Right lung (tissue), 5 donors: Measurements from ENCODE around the gene RAB11FIP3. TPM values are rescaled to one million over a fixed set of nuclear protein-coding genes. Genes with fewer than 3 reads are reported as not detected.
"Not testable (repeated sequence)": the region's sequence is repeated elsewhere in the genome, so short reads cannot be mapped to it uniquely, and the experiment has no call there.

Experiments used
- DNase-seq, 2 donors: peaks; one replicate each; pipeline ENCODE4 v3.0.0-alpha.2; 2013
- polyA plus RNA-seq, 5 donors: library from polyadenylated mRNA; unstranded; fragments of 120-200 nt; gene quantifications; one replicate each; pipeline versions ENCODE4 v1.2.1 to v1.2.3, GENCODE V29; 2013; ENCODE audit warnings: inconsistent platforms in 1 of 5, low replicate concordance in 1 of 5; ENCODE audit not compliant: insufficient read length in 5 of 5, insufficient read depth in 1 of 5

RAB11FIP3 gene
- polyA plus RNA-seq, 5 donors = 42.7 to 56.7 (median 51.9) TPM

DNA sequence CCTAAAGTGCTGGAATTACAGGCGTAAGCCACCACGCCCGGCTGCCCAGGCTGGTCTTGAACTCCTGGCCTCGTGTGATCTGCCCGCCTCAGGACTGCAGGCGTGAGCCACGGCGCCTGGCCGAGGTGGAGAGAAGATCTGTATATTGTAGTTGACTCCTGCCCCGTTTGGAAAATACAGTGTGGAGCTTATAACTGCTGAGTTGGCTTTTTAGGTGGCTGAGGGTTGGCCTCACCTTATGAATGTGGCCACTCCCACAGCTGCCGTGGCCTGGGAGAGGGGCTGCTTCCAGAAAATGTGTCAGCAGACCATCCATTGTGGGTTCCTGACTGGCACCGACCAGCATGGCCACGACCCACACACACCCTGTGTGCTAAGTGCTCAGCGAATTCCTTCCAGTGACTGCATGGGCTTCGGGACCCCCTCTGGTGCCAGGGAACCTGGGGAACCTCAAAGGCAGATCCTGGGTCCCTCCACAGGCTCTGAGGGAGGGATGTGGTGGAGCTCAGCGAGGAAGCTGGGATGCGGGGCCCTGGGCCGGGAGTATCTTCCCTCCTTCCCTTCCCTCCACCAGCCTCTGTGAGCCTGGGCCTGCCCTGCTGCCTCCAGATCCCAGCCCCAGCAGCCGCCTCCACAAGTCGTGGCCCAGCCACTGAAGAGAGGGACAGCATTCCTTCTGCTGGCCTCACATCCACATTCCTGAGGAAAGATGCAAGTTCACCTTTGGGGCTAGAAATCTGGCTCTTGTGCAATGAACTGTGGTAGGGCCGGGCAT lies 10.9 kb upstream of the RAB11FIP3 start:
- DNase-seq = no peak

DNA sequence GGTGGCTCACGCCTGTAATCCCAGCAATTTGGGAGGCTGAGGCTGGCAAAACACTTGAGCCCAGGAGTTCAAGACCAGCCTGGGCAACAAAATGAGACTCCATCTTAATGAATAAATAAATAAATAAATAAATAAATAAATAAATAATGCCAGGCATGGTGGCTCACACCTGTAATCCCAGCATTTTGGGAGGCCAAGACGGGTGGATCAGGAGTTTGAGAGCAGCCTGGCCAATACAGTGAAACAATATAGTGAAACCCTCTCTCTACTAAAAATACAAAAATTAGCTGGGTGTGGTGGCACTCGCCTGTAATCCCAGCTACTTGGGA lies 10.3 kb upstream of the RAB11FIP3 start:
- DNase-seq = not testable (repeated sequence)

DNA sequence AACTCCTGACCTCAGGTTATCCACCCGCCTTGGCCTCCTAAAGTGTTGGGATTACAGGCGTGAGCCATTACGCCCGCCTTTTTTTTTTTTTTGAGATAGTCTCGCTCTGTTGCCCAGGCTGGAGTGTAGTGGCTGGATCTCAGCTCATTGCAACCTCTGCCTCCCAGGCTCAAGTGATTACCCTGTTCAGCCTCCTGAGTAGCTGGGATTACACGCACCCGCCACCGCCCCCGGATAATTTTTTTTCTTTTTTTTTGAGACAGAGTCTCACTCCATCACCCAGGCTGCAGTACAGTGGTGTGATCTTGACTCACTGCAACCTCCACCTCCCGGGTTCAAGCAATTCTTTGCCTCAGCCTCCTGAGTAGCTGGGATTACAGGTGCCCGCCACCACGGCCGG lies 3.3 kb upstream of the RAB11FIP3 start:
- not testable (repeated sequence) for DNase-seq

DNA sequence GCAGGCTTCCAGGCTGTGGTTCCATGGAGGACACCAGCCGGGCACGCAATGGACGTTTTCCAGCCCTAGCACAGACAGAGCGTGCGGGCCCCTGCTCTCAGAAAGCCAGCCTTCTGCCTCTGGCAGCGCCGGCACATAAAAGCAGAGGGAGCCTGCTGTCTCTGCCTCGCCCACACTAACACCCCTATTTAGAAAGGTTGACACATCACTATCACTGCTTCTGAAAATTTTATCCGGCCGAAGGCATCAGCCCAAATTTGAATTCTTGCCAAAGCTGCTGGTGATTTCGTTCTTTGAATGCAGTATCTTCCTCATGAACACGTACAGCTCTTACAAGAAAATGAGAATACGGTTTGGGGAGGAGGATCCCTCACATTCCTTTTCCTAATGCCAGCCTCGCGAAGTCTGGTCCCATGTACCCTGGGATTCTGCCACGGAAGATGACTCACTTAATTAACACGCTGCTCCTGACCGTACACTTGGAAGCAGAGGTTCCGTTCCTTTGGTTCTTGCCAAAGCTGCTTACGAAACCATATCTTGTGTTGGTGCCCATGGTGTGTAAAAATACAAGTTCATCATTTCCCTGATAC lies 1.3 kb upstream of the RAB11FIP3 start:
- no peak for DNase-seq

DNA sequence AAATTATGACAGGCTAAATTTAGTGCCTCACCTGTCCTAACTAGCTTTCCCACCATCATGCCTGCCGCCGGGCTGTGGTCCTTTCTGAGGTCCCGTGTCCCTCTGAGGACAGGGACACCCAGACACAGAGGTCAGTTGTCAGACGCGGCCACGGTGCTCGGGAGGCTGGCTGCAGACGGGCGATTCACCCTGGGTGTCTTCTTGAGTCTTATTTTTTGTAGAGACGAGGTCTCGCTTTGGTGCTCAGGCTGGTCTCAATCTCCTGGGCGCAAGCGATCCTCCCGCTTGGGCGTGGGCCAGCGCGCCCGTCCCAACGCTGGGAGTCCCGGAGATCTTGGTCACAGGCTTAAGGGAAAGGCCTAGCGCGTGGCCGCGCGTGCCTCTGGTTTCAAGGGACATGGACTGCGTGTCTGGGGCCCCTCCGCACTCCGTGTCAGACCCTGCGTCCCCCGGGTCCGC lies 797 bp upstream of the RAB11FIP3 start:
- no peak for DNase-seq

DNA sequence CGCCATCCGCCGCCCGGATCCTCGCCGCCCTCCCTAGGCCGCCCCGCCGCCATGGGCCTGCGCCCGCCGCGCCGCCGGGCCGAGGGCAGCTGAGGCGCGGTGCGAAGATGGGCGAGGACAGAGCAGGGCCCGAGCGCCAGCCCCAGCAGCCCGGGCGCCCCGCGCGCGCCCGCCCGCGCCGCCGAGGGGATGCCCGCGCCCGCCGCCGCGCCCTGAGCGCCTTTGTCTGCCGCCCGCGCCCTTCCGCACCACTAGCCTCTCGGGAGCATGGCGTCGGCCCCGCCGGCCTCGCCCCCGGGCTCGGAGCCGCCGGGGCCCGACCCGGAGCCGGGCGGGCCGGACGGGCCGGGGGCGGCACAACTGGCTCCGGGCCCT lies 278 bp downstream of the RAB11FIP3 start:
- no peak for DNase-seq

DNA sequence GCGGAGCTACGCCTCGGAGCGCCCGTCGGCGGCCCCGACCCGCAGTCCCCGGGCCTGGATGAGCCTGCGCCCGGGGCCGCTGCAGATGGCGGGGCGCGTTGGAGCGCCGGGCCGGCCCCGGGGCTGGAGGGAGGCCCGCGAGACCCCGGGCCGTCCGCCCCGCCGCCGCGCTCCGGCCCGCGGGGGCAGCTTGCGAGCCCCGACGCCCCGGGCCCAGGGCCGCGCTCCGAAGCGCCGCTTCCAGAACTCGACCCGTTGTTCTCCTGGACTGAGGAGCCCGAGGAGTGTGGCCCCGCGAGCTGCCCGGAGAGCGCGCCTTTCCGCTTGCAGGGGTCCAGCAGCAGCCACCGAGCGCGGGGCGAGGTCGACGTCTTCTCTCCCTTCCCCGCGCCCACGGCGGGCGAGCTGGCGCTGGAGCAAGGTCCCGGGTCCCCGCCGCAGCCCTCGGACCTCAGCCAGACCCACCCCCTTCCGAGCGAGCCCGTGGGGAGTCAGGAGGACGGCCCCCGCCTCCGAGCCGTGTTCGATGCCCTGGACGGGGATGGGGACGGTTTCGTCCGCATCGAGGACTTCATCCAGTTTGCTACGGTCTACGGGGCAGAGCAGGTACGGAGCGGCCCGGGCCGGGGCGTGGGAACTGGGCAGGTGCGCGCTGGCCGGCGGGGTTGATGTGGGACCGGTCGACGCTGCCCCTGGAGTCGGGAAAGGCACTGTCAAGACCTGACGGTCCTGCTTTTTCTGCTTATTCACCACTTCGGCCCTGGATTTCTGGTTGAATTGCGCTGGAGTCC lies 861 bp downstream of the RAB11FIP3 start:
- peak in 1 of 2 donors; percentile 6 for DNase-seq

DNA sequence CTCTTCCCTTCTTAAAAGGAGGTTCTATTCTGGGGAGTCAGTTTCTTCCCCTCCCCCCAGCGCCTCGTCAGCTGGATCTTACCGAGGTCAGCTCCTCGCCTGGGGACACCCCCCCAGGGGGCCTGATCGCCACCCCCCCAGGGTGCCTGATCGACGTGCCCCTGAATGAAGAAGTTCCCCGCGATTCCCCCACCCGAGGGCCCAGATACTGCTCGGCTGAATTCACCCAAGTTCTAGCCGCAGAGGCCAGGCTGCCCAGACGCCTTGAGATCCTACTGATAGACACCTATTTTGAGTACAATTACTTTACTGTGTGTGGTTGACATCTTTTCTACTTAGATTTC lies 1.4 kb downstream of the RAB11FIP3 start:
- no peak for DNase-seq

DNA sequence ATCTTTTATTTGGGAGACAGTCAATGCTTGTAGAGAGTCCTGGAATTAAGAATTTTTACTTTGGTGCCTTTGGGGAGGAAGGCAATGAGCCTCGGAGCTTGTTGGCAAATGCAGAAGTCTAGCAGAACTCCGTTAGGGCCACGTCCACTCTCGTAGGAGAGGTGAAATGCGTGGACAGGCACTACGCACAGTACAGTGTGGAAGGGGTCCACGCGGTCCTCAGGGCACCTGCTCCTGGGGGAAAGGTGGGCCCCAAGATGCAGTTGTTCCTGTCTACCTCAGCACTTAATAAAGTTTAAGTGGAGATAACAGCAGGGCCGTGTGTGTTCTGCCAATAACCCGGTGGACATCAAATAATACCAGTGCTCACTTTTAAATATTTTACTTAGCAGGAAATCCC lies 1.8 kb downstream of the RAB11FIP3 start:
- DNase-seq = no peak

DNA sequence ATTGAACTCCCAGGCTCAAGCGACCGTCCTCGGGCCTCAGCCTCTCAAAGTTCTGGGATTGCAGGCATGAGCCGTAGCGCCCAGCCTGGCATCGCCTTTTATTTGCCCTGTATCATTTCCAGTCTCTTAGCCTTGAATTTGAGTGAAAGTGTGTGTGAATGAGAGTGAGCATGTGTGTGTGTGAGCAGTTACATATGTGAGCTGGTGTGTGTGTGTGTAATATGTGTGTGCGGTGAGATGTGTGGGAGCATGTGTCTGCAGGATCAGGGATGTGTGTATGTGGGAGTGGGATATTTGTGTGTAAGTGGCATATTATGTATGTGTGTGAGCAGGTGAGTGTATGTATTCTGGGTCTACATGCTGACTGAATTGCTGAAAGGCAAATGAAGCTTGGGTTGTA lies 5.5 kb downstream of the RAB11FIP3 start:
- DNase-seq = no peak

DNA sequence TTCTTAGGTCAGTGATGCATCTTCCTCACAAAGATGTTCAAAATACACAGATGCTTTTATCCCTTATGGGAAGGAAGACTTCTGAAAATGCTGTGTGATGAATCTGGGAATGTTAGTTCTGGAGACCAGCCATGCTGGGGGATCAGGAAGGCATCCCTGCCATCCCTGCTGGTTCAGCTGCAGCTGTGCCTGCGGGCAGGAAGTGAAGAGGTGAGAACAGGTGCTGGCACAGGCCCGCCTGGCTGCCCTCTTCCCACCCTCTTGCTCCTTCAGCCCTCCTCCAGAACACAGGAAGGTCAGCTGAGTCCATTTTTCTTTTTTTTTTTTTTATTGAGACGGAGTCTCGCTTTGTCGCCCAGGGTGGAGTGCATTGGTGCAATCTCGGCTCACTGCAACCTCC lies 15.2 kb downstream of the RAB11FIP3 start:
- no peak for DNase-seq

DNA sequence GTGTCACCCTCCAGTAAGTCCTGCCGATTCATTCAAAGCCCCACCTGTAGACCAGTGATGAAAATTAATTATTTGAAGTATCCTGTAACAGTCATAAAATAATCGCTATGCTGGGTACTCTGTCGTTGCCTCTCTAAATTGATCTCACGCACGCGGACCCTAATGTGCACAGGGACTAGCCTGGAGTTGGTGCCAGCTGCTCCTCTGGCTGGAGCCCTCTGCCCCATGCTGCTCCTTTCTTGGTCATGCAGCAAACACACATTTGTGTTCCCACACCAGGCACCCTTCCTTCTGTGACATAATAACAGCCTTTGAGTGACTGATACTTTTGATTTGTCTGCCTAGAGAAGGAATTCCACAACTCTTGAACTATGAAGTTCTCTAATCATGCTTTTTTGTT lies 16.0 kb downstream of the RAB11FIP3 start:
- no peak for DNase-seq

DNA sequence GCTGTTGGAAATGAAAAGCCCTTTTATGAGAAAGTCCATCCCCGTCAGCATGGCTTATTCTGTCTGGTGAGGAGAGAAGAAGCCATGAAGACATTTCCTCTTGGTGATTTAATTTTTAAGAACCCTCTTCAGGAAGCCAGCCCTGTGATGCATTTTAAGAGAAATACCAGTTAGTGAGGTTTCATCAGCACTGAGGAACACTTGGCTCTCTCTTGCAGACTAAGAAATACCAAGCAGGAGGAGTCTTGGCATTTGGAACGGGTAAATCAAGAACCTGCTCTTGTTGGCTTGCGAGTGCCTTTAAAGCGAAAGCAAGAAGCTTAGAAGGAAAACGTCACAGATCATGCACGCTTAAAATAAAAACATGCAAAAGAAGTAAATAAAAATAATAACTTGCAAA lies 17.5 kb downstream of the RAB11FIP3 start:
- DNase-seq = no peak

DNA sequence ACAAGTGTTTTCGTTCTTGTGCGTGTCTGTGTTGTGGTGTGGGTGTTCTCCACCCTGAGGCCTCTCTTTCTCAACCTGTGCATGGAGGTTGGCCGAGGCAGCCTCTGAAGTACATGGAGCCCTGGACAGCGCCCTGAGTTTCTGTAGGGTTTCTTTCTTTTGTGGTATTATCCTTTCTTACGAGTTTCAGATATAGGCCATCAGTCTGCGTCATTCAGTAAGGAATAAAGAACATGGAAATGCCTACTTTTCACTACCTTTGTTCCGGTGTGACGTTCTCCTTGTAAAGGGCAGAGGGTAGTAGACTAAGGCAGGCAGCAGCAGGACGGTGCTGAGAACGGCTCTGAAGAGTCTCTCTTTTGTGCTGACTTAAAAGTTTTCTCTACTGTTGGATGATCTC lies 18.6 kb downstream of the RAB11FIP3 start:
- no peak for DNase-seq

DNA sequence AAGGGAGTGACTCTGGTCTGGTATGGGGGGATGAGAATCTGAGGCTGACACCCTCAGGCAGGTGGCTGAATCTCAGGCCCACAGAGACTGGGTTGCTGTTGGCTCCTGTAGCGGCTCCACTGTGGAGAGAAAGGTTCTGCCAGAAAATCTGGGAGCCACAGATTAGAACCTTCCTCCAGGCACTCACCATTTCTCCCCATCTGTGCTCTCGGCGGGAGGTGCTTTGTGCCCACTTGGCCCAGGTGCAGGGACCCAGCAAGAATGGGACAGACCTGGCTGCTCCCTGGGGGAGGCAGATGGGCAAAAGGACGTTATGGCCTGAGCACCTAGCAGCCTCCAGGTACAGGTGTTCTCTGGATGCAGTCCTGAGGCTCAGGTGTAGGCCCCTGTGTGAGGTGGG lies 20.1 kb downstream of the RAB11FIP3 start:
- DNase-seq = no peak

DNA sequence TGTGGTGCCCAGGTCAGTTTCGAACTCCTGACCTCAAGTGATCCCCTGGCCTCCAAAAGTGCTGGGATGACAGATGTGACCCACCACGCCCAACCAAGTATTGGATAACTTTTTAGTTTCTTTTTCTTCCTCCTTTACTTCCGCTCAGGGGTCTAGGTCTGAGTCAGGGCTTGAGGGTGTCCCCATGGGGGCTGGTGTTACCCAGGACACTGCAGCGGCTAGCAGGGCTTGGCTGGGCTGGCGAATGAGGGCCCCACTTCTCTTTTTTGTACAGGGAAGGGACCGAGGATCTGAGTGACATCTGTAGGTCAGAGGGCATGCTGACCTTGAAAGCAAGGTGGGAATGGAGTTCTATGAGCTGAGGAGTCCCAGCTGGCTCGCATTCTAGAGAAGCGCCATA lies 24.9 kb downstream of the RAB11FIP3 start:
- no peak for DNase-seq

DNA sequence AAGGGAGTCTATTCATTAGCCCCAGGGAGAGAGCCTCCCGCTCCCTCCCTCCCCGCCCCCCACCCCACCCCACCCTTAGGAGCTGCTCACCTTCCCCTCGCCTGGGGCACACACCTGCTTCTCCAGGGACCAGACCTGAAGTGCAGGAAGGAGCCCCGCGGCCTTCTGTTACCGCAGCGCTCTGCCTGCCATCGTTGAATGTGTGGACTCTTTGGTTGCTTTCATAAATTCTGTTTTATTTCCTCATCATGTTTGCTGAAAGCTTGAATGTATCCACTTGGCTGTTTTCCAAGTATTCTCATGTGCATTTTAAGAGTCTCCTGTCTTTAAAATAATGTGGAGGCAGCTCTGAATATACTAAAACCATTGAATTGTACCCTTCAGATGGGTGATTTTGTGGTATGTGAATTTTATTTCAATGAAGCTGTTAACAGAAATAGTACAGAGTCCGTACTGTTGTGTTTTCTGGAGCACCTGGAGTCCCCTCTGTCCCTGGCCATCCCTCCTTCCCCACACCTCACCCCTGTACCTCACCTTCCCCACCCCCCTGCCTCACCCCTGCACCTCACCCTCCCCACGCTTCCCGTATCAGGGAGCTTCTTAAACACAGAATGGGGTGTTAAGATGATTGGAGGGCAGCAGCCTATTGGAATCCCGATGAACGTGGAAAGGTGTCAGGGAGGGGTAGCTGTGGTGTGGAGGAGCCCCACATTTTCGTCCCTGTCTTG lies 25.5 kb downstream of the RAB11FIP3 start:
- no peak for DNase-seq

DNA sequence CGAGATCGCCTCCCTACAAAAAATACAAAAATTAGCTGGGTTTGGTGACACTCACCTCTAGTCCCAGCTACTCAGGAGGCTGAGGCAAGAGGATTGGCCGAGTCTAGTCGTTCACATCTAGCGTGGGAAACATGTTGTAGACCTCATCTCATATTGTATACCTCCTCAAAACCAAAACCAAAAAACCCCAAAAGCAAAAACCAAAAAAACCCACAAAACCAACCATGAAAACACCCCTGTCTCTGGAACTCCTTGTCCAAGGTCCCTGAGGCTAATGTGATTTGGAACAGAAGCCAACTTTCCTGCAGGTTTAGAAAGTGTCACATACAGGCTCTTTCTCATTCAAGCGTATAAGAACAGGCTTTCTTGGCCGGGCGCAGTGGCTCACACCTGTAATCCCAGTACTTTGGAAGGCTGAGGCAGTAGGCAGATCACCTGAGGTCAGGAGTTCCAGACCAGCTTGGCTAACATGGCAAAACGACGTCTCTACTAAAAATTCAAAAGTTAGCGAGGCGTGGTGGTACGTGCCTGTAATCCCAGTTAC lies 29.0 kb downstream of the RAB11FIP3 start:
- no peak for DNase-seq

DNA sequence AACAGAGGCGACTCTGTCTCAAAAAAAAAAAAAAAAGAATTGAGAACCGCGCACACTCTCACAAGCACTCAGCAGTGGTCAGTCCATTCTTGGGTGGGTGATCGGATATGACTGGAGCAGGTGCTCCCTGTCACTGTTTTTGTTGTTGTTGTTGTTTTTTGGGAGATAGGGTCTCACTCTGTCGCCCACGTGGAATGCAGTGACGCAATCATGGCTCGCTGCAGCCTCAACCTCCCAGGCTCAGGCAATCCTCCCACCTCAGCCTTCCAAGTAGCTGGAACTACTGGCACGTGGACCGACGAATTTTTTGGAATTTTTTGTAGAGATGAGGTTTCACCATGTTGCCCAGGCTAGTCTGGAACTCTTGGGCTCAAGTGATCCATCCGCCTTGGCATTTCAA lies 30.0 kb downstream of the RAB11FIP3 start:
- no peak for DNase-seq

DNA sequence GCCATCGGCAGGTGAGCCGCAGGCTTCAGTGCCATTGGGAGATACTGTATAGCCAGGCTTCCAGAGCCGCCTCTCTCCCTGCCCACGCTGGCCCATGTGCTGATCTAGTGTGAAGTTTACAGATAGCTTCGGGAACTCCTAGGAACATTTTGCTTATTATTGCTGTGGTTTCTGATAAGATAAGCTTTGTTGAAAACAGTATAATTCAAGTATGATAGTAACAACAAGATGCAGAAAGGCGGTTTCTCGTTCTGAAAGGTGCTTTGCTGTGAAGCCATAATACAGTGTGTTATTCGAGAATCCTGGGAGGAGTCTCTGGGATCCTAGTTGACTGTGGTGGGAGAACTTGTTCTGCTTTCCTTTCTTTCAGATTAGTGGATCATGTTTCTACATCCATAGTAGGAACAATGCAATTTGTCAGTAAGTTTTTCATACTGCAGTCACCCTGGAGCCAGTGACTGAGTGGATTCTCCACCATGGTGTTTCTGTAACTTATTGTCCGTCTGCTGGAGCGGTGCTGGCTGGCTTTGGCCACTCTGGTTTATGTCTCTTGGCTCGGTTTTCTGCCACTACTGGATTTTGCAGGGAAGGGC lies 31.5 kb downstream of the RAB11FIP3 start:
- DNase-seq = peak in 1 of 2 donors; percentile 23

DNA sequence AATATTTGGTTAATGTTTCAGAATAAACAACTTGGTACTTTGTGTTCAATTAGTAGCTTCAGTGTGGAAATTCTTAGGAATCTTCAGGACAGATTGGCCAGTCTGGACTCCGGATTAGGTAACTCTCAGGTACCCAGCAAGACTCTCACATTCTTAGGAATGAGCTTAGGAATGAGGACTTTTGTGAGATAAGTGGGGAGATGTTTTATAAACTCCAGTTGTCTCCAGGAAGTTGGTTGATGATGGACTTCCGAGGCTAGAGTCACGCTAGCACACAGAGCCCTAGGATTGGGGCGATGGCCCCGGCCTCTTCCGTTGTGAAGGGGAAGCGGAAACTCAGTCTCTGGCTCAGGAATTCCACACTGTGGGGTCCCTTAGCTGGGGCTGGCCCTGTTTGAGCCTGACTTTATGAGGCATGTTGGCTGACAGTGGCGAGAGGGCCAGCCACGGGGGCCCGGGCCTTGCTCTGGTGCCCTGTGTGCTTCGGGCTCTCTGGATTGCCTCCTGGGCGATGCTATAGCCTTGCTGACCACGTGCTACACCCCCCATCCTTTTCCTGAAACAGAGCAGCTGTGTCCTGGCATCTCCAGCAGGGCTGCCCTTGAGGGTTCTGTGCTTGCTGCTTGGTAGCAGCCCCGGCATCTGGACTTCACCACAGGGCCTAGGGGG lies 32.4 kb downstream of the RAB11FIP3 start:
- peak in 1 of 2 donors; percentile 33 for DNase-seq
